Subcutaneous adipose tissue (tissue), 4 donors: Measurements from ENCODE around the gene FAM3D. TPM values are rescaled to one million over a fixed set of nuclear protein-coding genes. Genes with fewer than 3 reads are reported as not detected.

Experiments used
- CTCF ChIP-seq: fragments of 450-650 bp; IDR thresholded peaks from one replicate; pipeline ENCODE4 v1.5.1; 2016; ENCODE audit warnings: low read depth, mild to moderate bottlenecking, control low read depth, antibody characterized with exemption, moderate library complexity
- total RNA-seq, 4 donors: library from RNA; depleted of rRNA; stranded (reverse); fragments of >200 nt; gene quantifications; one replicate each; pipeline ENCODE4 v1.1.0, GENCODE V29; 2016

FAM3D gene
- total RNA-seq, 4 donors from 2014 or later, result not detected

- TF ChIP-seq CTCF, result no peak
These were observed 69.6 kb downstream of the FAM3D start for GRCh38 chr3:58596834-58597518.

- TF ChIP-seq CTCF, result no peak
These were observed 72.5 kb downstream of the FAM3D start for GRCh38 chr3:58594117-58594516.

- TF ChIP-seq CTCF, result no peak
These were observed 74.8 kb downstream of the FAM3D start for GRCh38 chr3:58591517-58592510.

GRCh38 chr3:58588030-58588614, 78.5 kb downstream of the FAM3D start:
- TF ChIP-seq CTCF, result no peak

GRCh38 chr3:58586776-58587192, 79.8 kb downstream of the FAM3D start:
- TF ChIP-seq CTCF, result no peak

GRCh38 chr3:58585994-58586393, 80.6 kb downstream of the FAM3D start:
- TF ChIP-seq CTCF, result no peak
